Osteoblast (primary cell): Measurements from ENCODE around the gene CACNA2D3. TPM values are rescaled to one million over a fixed set of nuclear protein-coding genes. Genes with fewer than 3 reads are reported as not detected.

Experiments
- DNase-seq: peaks from one replicate; pipeline ENCODE4 v3.0.0; 2011; ENCODE audit warnings: low spot score, mixed read lengths; ENCODE audit not compliant: insufficient read length; ENCODE audit errors: missing footprints
- H2AFZ ChIP-seq: 2 replicates; pipeline ENCODE4 v1.6.0; 2011; ENCODE audit warnings: mild to moderate bottlenecking, low read length
- H3K27ac ChIP-seq: 2 replicates; pipeline ENCODE4 v1.5.1; 2011; ENCODE audit warnings: mild to moderate bottlenecking, low read depth, low read length, moderate library complexity
- H3K27me3 ChIP-seq: 2 replicates; pipeline ENCODE4 v1.6.0; 2012; ENCODE audit warnings: mild to moderate bottlenecking, control low read depth, inconsistent platforms, low read length, moderate library complexity; ENCODE audit not compliant: insufficient read depth
- H3K36me3 ChIP-seq: 2 replicates; pipeline ENCODE4 v1.5.1; 2011; ENCODE audit warnings: mild to moderate bottlenecking, low read length, control low read depth, moderate library complexity; ENCODE audit not compliant: insufficient read depth
- H3K4me1 ChIP-seq: 2 replicates; pipeline ENCODE4 v1.5.1; 2011; ENCODE audit warnings: mild to moderate bottlenecking, low read length, control low read depth, moderate library complexity; ENCODE audit not compliant: insufficient read depth
- H3K4me2 ChIP-seq: 2 replicates; pipeline ENCODE4 v1.6.0; 2011; ENCODE audit warnings: mild to moderate bottlenecking, low read length; ENCODE audit not compliant: insufficient read depth
- H3K4me3 ChIP-seq: fragments of 200-600 bp; sonication (generic); 3 replicates; pipeline ENCODE4 v1.5.1; 2012; ENCODE audit warnings: mild to moderate bottlenecking, low read length, inconsistent platforms; ENCODE audit not compliant: insufficient read depth
- H3K79me2 ChIP-seq: 2 replicates; pipeline ENCODE4 v1.6.0; 2012; ENCODE audit warnings: mild to moderate bottlenecking, low read length, control low read depth, inconsistent platforms; ENCODE audit not compliant: insufficient read depth
- H3K9me3 ChIP-seq: 2 replicates; pipeline ENCODE4 v1.5.1; 2011; ENCODE audit warnings: low read depth, low read length, control low read depth
- H4K20me1 ChIP-seq: 2 replicates; pipeline ENCODE4 v1.6.0; 2012; ENCODE audit warnings: mild to moderate bottlenecking, low read length, control low read depth; ENCODE audit not compliant: insufficient read depth
- CTCF ChIP-seq: IDR thresholded peaks from 2 replicates; pipeline ENCODE4 v1.5.1; 2011; ENCODE audit warnings: mild to moderate bottlenecking, low read depth, low read length, moderate library complexity; ENCODE audit errors: extremely low read depth
- total RNA-seq: library from RNA; depleted of rRNA; stranded (reverse); fragments of >200 nt; gene quantifications from 2 replicates; pipeline ENCODE4 v1.2.3, GENCODE V29; 2012

The CACNA2D3 gene
- total RNA-seq, 1 donor: 0.36 TPM

GRCh38 chr3:54182242-54182641 lies 59.9 kb downstream of the CACNA2D3 start:
- Histone ChIP-seq H3K79me2 (no peaks in the 10 kb centered on the region), H2AFZ (no peak overlapping the region), H3K4me1 (no peaks in the 10 kb centered on the region), H3K4me2 (no peak overlapping the region), H4K20me1 (no peaks in the 10 kb centered on the region), H3K27me3 (no peaks in the 10 kb centered on the region), H3K27ac (no peak overlapping the region), H3K9me3 (no peaks in the 10 kb centered on the region), H3K4me3 (no peak overlapping the region), H3K36me3 (no peaks in the 10 kb centered on the region)
- DNase-seq: no peak
- no peak for TF ChIP-seq CTCF

GRCh38 chr3:54185740-54186139 lies 63.4 kb downstream of the CACNA2D3 start:
- H4K20me1 ChIP-seq: no peaks in the 10 kb centered on the region
- TF ChIP-seq CTCF: no peak
- DNase-seq: no peak
- no peaks in the 10 kb centered on the region for H3K4me1 ChIP-seq
- H3K9me3 ChIP-seq: no peaks in the 10 kb centered on the region
- no peaks in the 10 kb centered on the region for H3K27me3 ChIP-seq
- H3K36me3 ChIP-seq: no peaks in the 10 kb centered on the region
- H3K4me2 ChIP-seq: no peak overlapping the region
- no peak overlapping the region for H3K27ac ChIP-seq
- no peaks in the 10 kb centered on the region for H3K79me2 ChIP-seq
- no peak overlapping the region for H3K4me3 ChIP-seq
- no peak overlapping the region for H2AFZ ChIP-seq

GRCh38 chr3:54188176-54188791 lies 65.9 kb downstream of the CACNA2D3 start:
- DNase-seq: no peak
- H3K36me3 ChIP-seq: no peaks in the 10 kb centered on the region
- no peaks in the 10 kb centered on the region for H3K4me1 ChIP-seq
- H3K9me3 ChIP-seq: no peaks in the 10 kb centered on the region
- TF ChIP-seq CTCF: no peak
- H3K27me3 ChIP-seq: no peaks in the 10 kb centered on the region
- H4K20me1 ChIP-seq: no peaks in the 10 kb centered on the region
- H3K4me3 ChIP-seq: no peak overlapping the region
- no peak overlapping the region for H3K4me2 ChIP-seq
- no peak overlapping the region for H3K27ac ChIP-seq
- H3K79me2 ChIP-seq: no peaks in the 10 kb centered on the region
- H2AFZ ChIP-seq: no peak overlapping the region

GRCh38 chr3:54191220-54191619 lies 68.9 kb downstream of the CACNA2D3 start:
- no peak overlapping the region for H3K27ac ChIP-seq
- H3K27me3 ChIP-seq: no peaks in the 10 kb centered on the region
- H3K4me1 ChIP-seq: no peaks in the 10 kb centered on the region
- no peaks in the 10 kb centered on the region for H3K9me3 ChIP-seq
- no peaks in the 10 kb centered on the region for H4K20me1 ChIP-seq
- H2AFZ ChIP-seq: no peak overlapping the region
- H3K36me3 ChIP-seq: no peaks in the 10 kb centered on the region
- no peak for DNase-seq
- H3K4me3 ChIP-seq: no peak overlapping the region
- no peak for TF ChIP-seq CTCF
- no peak overlapping the region for H3K4me2 ChIP-seq
- no peaks in the 10 kb centered on the region for H3K79me2 ChIP-seq
